Osteocyte (in vitro differentiated cells): ENCODE measurements around the gene SDK2. TPM values are rescaled to one million over a fixed set of nuclear protein-coding genes. Genes with fewer than 3 reads are reported as not detected.

Source experiments
- DNase-seq: peaks from one replicate; pipeline ENCODE4 v3.0.0; 2021; ENCODE audit warnings: mixed read lengths; ENCODE audit not compliant: unreplicated experiment; ENCODE audit errors: extremely low spot score
- H3K27ac Mint-ChIP-seq: one replicate; pipeline ENCODE4 v1.8.0; 2021; ENCODE audit warnings: mild to moderate bottlenecking, mixed read lengths; ENCODE audit not compliant: unreplicated experiment
- H3K27me3 Mint-ChIP-seq: one replicate; pipeline ENCODE4 v1.8.0; 2021; ENCODE audit warnings: mixed read lengths; ENCODE audit not compliant: unreplicated experiment
- H3K36me3 Mint-ChIP-seq: one replicate; pipeline ENCODE4 v1.8.0; 2021; ENCODE audit warnings: mixed read lengths; ENCODE audit not compliant: unreplicated experiment
- H3K4me1 Mint-ChIP-seq: one replicate; pipeline ENCODE4 v1.8.0; 2021; ENCODE audit warnings: mixed read lengths; ENCODE audit not compliant: unreplicated experiment
- H3K4me3 Mint-ChIP-seq: one replicate; pipeline ENCODE4 v1.8.0; 2021; ENCODE audit warnings: mild to moderate bottlenecking, moderate library complexity, mixed read lengths; ENCODE audit not compliant: unreplicated experiment
- H3K9me3 Mint-ChIP-seq: one replicate; pipeline ENCODE4 v1.8.0; 2021; ENCODE audit warnings: mixed read lengths; ENCODE audit not compliant: unreplicated experiment
- total RNA-seq: library from RNA; stranded (reverse); gene quantifications from 2 replicates; pipeline ENCODE4 v1.2.1, GENCODE V29; 2021
- TF ChIP-seq, protein P1 (sequence below): fragments of 200-600 bp; sonication (generic); IDR thresholded peaks from 2 replicates; pipeline ENCODE4 v1.5.0; 2021; ENCODE audit warnings: antibody characterized with exemption, mild to moderate bottlenecking, moderate library complexity

SDK2 gene
- total RNA-seq, 1 donor from 2014 or later: 16.5 TPM

GRCh38 chr17:73681946-73682345 lies 37.7 kb upstream of the SDK2 start:
- no peak overlapping the region for H3K4me3 Mint-ChIP-seq
- H3K4me1 Mint-ChIP-seq: no peaks in the 10 kb centered on the region
- TF ChIP-seq, protein P1, sequence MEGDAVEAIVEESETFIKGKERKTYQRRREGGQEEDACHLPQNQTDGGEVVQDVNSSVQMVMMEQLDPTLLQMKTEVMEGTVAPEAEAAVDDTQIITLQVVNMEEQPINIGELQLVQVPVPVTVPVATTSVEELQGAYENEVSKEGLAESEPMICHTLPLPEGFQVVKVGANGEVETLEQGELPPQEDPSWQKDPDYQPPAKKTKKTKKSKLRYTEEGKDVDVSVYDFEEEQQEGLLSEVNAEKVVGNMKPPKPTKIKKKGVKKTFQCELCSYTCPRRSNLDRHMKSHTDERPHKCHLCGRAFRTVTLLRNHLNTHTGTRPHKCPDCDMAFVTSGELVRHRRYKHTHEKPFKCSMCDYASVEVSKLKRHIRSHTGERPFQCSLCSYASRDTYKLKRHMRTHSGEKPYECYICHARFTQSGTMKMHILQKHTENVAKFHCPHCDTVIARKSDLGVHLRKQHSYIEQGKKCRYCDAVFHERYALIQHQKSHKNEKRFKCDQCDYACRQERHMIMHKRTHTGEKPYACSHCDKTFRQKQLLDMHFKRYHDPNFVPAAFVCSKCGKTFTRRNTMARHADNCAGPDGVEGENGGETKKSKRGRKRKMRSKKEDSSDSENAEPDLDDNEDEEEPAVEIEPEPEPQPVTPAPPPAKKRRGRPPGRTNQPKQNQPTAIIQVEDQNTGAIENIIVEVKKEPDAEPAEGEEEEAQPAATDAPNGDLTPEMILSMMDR: no peak
- no peak overlapping the region for H3K27ac Mint-ChIP-seq
- no peaks in the 10 kb centered on the region for H3K36me3 Mint-ChIP-seq
- peaks cover 6% of the 10 kb centered on the region for H3K9me3 Mint-ChIP-seq
- peaks cover 56% of the 10 kb centered on the region for H3K27me3 Mint-ChIP-seq
- peak; percentile 42 for DNase-seq

- Mint-ChIP-seq H3K4me3 (no peak overlapping the region), H3K27me3 (peaks cover 54% of the 10 kb centered on the region), H3K4me1 (no peaks in the 10 kb centered on the region), H3K36me3 (no peaks in the 10 kb centered on the region), H3K27ac (no peak overlapping the region), H3K9me3 (peaks cover 6% of the 10 kb centered on the region)
- DNase-seq: peak; percentile 34
- TF ChIP-seq, protein P1: no peak
These were observed 35.2 kb upstream of the SDK2 start for GRCh38 chr17:73679476-73679875.

DNA sequence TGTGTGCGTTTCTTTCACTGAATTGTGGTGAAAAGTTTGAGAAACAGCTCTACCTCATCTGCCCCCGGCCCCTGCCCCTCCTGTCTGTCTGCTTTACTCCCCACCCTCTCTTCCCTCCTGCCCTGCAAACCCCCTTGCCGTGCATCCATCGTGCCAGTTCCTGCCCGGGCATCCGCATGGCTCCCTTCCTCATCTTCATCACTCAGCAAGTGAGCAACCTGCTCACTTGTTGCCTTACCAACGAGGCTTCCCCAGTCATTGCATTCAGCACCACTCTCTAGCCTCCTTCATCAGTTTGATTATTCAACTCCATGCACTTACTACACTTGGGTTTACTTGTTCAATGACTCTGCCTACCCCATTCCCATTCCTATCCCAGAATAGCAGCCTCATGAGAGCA lies 34.8 kb upstream of the SDK2 start:
- peak; percentile 60 for DNase-seq
- no peaks in the 10 kb centered on the region for H3K4me1 Mint-ChIP-seq
- H3K4me3 Mint-ChIP-seq: no peak overlapping the region
- peaks cover 6% of the 10 kb centered on the region for H3K9me3 Mint-ChIP-seq
- no peaks in the 10 kb centered on the region for H3K36me3 Mint-ChIP-seq
- H3K27ac Mint-ChIP-seq: no peak overlapping the region
- TF ChIP-seq, protein P1: no peak
- peaks cover 54% of the 10 kb centered on the region for H3K27me3 Mint-ChIP-seq

DNA sequence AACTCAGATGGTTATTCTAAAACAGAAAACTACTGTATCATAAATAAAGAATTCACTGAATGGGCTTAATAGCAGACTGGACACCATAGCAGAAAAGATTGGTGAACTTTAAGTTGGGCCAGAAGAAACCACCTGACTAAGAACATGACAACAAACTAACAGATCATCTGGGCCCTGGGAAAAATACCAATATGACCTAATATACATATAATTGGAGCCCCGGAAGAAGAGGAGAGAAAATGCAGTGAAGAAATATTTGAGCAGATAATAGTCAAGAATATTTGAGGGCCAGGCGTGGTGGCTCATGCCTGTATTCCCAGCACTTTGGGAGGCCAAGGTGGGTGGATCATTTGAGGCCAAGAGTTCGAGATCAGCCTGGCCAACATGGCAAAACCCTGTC lies 25.5 kb upstream of the SDK2 start:
- Mint-ChIP-seq H3K36me3 (no peaks in the 10 kb centered on the region), H3K9me3 (peaks cover 6% of the 10 kb centered on the region), H3K27me3 (peaks cover 38% of the 10 kb centered on the region), H3K27ac (no peak overlapping the region), H3K4me3 (no peak overlapping the region), H3K4me1 (no peaks in the 10 kb centered on the region)
- no peak for DNase-seq
- TF ChIP-seq, protein P1: no peak

DNA sequence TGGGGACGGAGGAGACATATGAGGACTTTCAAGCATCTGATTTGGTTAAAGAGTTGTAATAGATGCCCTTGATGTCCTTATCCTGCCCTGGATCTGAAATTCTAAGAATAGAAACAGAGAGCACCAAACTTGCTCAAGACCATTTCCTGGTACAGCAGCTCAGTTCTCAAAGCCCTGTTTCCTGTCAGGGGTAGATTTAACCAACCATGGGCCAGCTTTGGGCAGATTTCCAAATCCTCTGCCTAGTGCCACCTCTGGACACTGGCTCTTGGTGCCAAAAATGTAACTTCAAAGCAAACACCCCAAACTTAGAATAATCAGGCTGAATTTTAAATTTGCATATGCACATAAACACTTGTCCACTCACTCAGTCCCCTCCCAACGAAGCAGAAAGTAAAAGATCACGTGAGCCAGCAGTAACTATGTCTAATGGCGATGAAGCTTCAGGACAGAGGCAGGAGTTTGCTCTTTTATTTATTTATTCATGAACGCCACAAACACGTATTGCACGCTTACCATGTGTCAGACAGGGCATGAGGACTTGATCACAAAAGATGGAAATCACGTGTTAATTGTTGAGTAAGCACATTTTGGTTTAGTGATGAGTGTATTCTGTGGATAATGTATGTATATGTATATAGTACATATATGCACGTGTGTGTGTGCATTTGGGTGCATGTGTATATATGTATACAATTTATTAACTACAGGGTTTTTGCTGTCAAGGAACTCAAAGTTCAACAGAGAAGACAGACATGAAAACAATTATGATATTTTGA lies 23.1 kb upstream of the SDK2 start:
- Mint-ChIP-seq H3K4me1 (no peaks in the 10 kb centered on the region), H3K4me3 (no peak overlapping the region), H3K27ac (no peak overlapping the region), H3K27me3 (peaks cover 43% of the 10 kb centered on the region), H3K9me3 (peaks cover 6% of the 10 kb centered on the region), H3K36me3 (no peaks in the 10 kb centered on the region)
- no peak for DNase-seq
- TF ChIP-seq, protein P1: no peak
